ENCODE measurements around the gene SLC8B1. TPM values are rescaled to one million over a fixed set of nuclear protein-coding genes. Genes with fewer than 3 reads are reported as not detected.

Gene SLC8B1
- total and polyA plus RNA-seq, 4 donors = 9.9 to 23.8 (median 14.2) TPM

GRCh38 chr12:113361574-113362370 lies 26.9 kb upstream of the SLC8B1 start:
- no peak for DNase-seq (ENCODE audit: low spot score)
- Histone ChIP-seq H3K9ac (ENCODE audit: low read depth in 1 of 2, low read length in 2 of 2) (no peak overlapping the region), H3K36me3 (ENCODE audit: control insufficient read depth in 4 of 4, insufficient read depth in 3 of 4, low read depth in 1 of 4, low read length in 3 of 4) (no peaks in the 10 kb centered on the region), H3K27me3 (ENCODE audit: control insufficient read depth in 4 of 4, insufficient read depth in 4 of 4, low read length in 3 of 4) (no peaks in the 10 kb centered on the region), H3K9me3 (ENCODE audit: control insufficient read depth in 4 of 4, low read length in 3 of 4) (no peaks in the 10 kb centered on the region), H3K4me1 (ENCODE audit: control insufficient read depth in 4 of 4, insufficient read depth in 4 of 4, low read length in 3 of 4) (peaks cover 2 to 17% (median 10%) of the 10 kb centered on the region in 4 donors), H3K27ac (ENCODE audit: low read depth in 1 of 2, low read length in 2 of 2) (no peak overlapping the region), H3K4me3 (ENCODE audit: low read depth in 1 of 3, low read length in 3 of 3) (no peak overlapping the region)
- 82% methylated on average over 12 of the region's 12 CpGs for WGBS
- TF ChIP-seq TAF1 (conservative IDR thresholded peaks at IDR 0.05) (no peak), RXRA (IDR thresholded peaks at IDR 0.05) (no peak), YY1 (IDR thresholded peaks at IDR 0.05) (no peak), NR2F2 (IDR thresholded peaks at IDR 0.05) (no peak)

- H3K36me3 ChIP-seq (ENCODE audit: control insufficient read depth in 4 of 4, insufficient read depth in 3 of 4, low read depth in 1 of 4, low read length in 3 of 4) = no peaks in the 10 kb centered on the region
- no peak for DNase-seq (ENCODE audit: low spot score)
- TF ChIP-seq NR2F2 (IDR thresholded peaks at IDR 0.05) (no peak), RAD21 (IDR thresholded peaks at IDR 0.05) (peak in 1 of 2 donors; percentile 7)
- no peak overlapping the region for H3K9ac ChIP-seq (ENCODE audit: low read depth in 1 of 2, low read length in 2 of 2)
- 84% methylated on average over 9 of the region's 9 CpGs for WGBS
- H3K27ac ChIP-seq (ENCODE audit: low read depth in 1 of 2, low read length in 2 of 2) = no peak overlapping the region
- no peaks in the 10 kb centered on the region for H3K27me3 ChIP-seq (ENCODE audit: control insufficient read depth in 4 of 4, insufficient read depth in 4 of 4, low read length in 3 of 4)
- H3K4me3 ChIP-seq (ENCODE audit: low read depth in 1 of 3, low read length in 3 of 3) = no peak overlapping the region
- H3K4me1 ChIP-seq (ENCODE audit: control insufficient read depth in 4 of 4, insufficient read depth in 4 of 4, low read length in 3 of 4) = peaks cover 2 to 17% (median 10%) of the 10 kb centered on the region in 4 donors
- no peaks in the 10 kb centered on the region for H3K9me3 ChIP-seq (ENCODE audit: control insufficient read depth in 4 of 4, low read length in 3 of 4)
Observed at GRCh38 chr12:113359939-113360748, 25.2 kb upstream of the SLC8B1 start.

GRCh38 chr12:113359133-113359938 lies 24.4 kb upstream of the SLC8B1 start:
- 51% methylated on average over 11 of the region's 11 CpGs for WGBS
- DNase-seq (ENCODE audit: low spot score) = no peak
- H3K36me3 ChIP-seq (ENCODE audit: control insufficient read depth in 4 of 4, insufficient read depth in 3 of 4, low read depth in 1 of 4, low read length in 3 of 4) = no peaks in the 10 kb centered on the region
- H3K9me3 ChIP-seq (ENCODE audit: control insufficient read depth in 4 of 4, low read length in 3 of 4) = no peaks in the 10 kb centered on the region
- H3K27me3 ChIP-seq (ENCODE audit: control insufficient read depth in 4 of 4, insufficient read depth in 4 of 4, low read length in 3 of 4) = no peaks in the 10 kb centered on the region
- peak overlapping the region in 1 of 2 donors; percentile 48 for H3K9ac ChIP-seq (ENCODE audit: low read depth in 1 of 2, low read length in 2 of 2)
- no peak for TF ChIP-seq FOXA2 (IDR thresholded peaks at IDR 0.05)
- TF ChIP-seq HNF4A (conservative IDR thresholded peaks at IDR 0.05) = no peak
- no peak for TF ChIP-seq CTCF (IDR thresholded peaks at IDR 0.05; ENCODE audit: low read depth, low read length, missing input control)
- no peak for TF ChIP-seq HNF4G (IDR thresholded peaks at IDR 0.05)
- TF ChIP-seq ZBTB33 (IDR thresholded peaks at IDR 0.05) = no peak
- no peak for TF ChIP-seq ATF3 (IDR thresholded peaks at IDR 0.05)
- TF ChIP-seq TAF1 (conservative IDR thresholded peaks at IDR 0.05) = no peak
- TF ChIP-seq MAX (IDR thresholded peaks at IDR 0.05) = no peak
- no peak for TF ChIP-seq RXRA (IDR thresholded peaks at IDR 0.05)
- no peak for TF ChIP-seq YY1 (IDR thresholded peaks at IDR 0.05)
- peak overlapping the region; percentile 41 to 96 (median 74) for H3K4me3 ChIP-seq (ENCODE audit: low read depth in 1 of 3, low read length in 3 of 3)
- peaks cover 2 to 17% (median 10%) of the 10 kb centered on the region in 4 donors for H3K4me1 ChIP-seq (ENCODE audit: control insufficient read depth in 4 of 4, insufficient read depth in 4 of 4, low read length in 3 of 4)
- H3K27ac ChIP-seq (ENCODE audit: low read depth in 1 of 2, low read length in 2 of 2) = peak overlapping the region; percentile 51 to 73
